ENCODE results near the gene SGO2. TPM values are rescaled to one million over a fixed set of nuclear protein-coding genes. Genes with fewer than 3 reads are reported as not detected.
A peak's percentile ranks its signal among the peaks of the same experiment; 100 is the strongest.

The SGO2 gene
- total RNA-seq, 1 donor from 2014 or later: 4.9 TPM

GRCh38 chr2:200600549-200601225 is 74.7 kb downstream of the SGO2 start:
- Histone ChIP-seq H3K9ac (ENCODE audit: low read length) (no peak overlapping the region), H3K36me3 (ENCODE audit: insufficient read depth, low read length) (no peaks in the 10 kb centered on the region), H3K4me2 (ENCODE audit: low read length) (no peak overlapping the region), H3K4me1 (ENCODE audit: insufficient read depth, low read length) (peaks cover 18% of the 10 kb centered on the region), H4K20me1 (ENCODE audit: insufficient read depth, low read length) (no peaks in the 10 kb centered on the region), H3K27me3 (ENCODE audit: insufficient read depth, low read length) (no peaks in the 10 kb centered on the region), H2AFZ (ENCODE audit: low read depth, low read length) (no peak overlapping the region), H3K9me3 (ENCODE audit: insufficient read depth, low read depth, low read length) (no peaks in the 10 kb centered on the region), H3K27ac (ENCODE audit: low read depth, low read length) (no peak overlapping the region), H3K79me2 (ENCODE audit: insufficient read depth, low read length) (no peaks in the 10 kb centered on the region), H3K4me3 (ENCODE audit: insufficient read depth, low read depth, low read length) (no peak overlapping the region)
- peaks cover 18% of the 10 kb centered on the region for H3K4me1 Mint-ChIP-seq (ENCODE audit: low read depth, unreplicated experiment)
- no peak for TF ChIP-seq EZH2 (IDR thresholded peaks at IDR 0.05; ENCODE audit: insufficient read depth, low read length)
- TF ChIP-seq CTCF (IDR thresholded peaks at IDR 0.05; ENCODE audit: insufficient read depth, low read depth, low read length): no peak
- no peaks in the 10 kb centered on the region for H3K9me3 Mint-ChIP-seq (ENCODE audit: unreplicated experiment)
- H3K4me3 Mint-ChIP-seq (ENCODE audit: unreplicated experiment): no peak overlapping the region
- DNase-seq (ENCODE audit: low read depth) (peak; percentile 68), FAIRE-seq (no peak)
- peaks cover 4% of the 10 kb centered on the region for H3K27me3 Mint-ChIP-seq (ENCODE audit: low read depth, unreplicated experiment)
- H3K27ac Mint-ChIP-seq (ENCODE audit: unreplicated experiment): no peak overlapping the region
- H3K36me3 Mint-ChIP-seq (ENCODE audit: low read depth, unreplicated experiment): no peaks in the 10 kb centered on the region

- no peak overlapping the region for H3K27ac ChIP-seq (ENCODE audit: low read depth, low read length)
- H4K20me1 ChIP-seq (ENCODE audit: insufficient read depth, low read length): no peaks in the 10 kb centered on the region
- H3K4me3 ChIP-seq (ENCODE audit: insufficient read depth, low read depth, low read length): no peak overlapping the region
- H2AFZ ChIP-seq (ENCODE audit: low read depth, low read length): no peak overlapping the region
- no peak overlapping the region for H3K9ac ChIP-seq (ENCODE audit: low read length)
- Mint-ChIP-seq H3K27ac (ENCODE audit: unreplicated experiment) (no peak overlapping the region), H3K4me3 (ENCODE audit: unreplicated experiment) (no peak overlapping the region), H3K9me3 (ENCODE audit: unreplicated experiment) (peaks cover 9% of the 10 kb centered on the region), H3K36me3 (ENCODE audit: low read depth, unreplicated experiment) (peaks cover 3% of the 10 kb centered on the region), H3K4me1 (ENCODE audit: low read depth, unreplicated experiment) (peaks cover 18% of the 10 kb centered on the region), H3K27me3 (ENCODE audit: low read depth, unreplicated experiment) (no peaks in the 10 kb centered on the region)
- H3K79me2 ChIP-seq (ENCODE audit: insufficient read depth, low read length): no peaks in the 10 kb centered on the region
- H3K27me3 ChIP-seq (ENCODE audit: insufficient read depth, low read length): no peaks in the 10 kb centered on the region
- TF ChIP-seq CTCF (IDR thresholded peaks at IDR 0.05; ENCODE audit: insufficient read depth, low read depth, low read length) (no peak), EZH2 (IDR thresholded peaks at IDR 0.05; ENCODE audit: insufficient read depth, low read length) (no peak)
- H3K9me3 ChIP-seq (ENCODE audit: insufficient read depth, low read depth, low read length): no peaks in the 10 kb centered on the region
- peaks cover 18% of the 10 kb centered on the region for H3K4me1 ChIP-seq (ENCODE audit: insufficient read depth, low read length)
- no peak for DNase-seq (ENCODE audit: low read depth)
- H3K36me3 ChIP-seq (ENCODE audit: insufficient read depth, low read length): no peaks in the 10 kb centered on the region
- no peak overlapping the region for H3K4me2 ChIP-seq (ENCODE audit: low read length)
- FAIRE-seq: no peak
Measured at GRCh38 chr2:200602584-200602983, 76.6 kb downstream of the SGO2 start.

GRCh38 chr2:200603972-200604371 is 78.0 kb downstream of the SGO2 start:
- Mint-ChIP-seq H3K27me3 (ENCODE audit: low read depth, unreplicated experiment) (no peaks in the 10 kb centered on the region), H3K9me3 (ENCODE audit: unreplicated experiment) (peaks cover 11% of the 10 kb centered on the region), H3K4me3 (ENCODE audit: unreplicated experiment) (no peak overlapping the region), H3K36me3 (ENCODE audit: low read depth, unreplicated experiment) (peaks cover 3% of the 10 kb centered on the region), H3K27ac (ENCODE audit: unreplicated experiment) (peak overlapping the region; percentile 50), H3K4me1 (ENCODE audit: low read depth, unreplicated experiment) (peaks cover 24% of the 10 kb centered on the region)
- Histone ChIP-seq H3K4me1 (ENCODE audit: insufficient read depth, low read length) (peaks cover 24% of the 10 kb centered on the region), H3K4me2 (ENCODE audit: low read length) (peak overlapping the region; percentile 72), H4K20me1 (ENCODE audit: insufficient read depth, low read length) (no peaks in the 10 kb centered on the region), H3K79me2 (ENCODE audit: insufficient read depth, low read length) (no peaks in the 10 kb centered on the region), H3K27ac (ENCODE audit: low read depth, low read length) (peak overlapping the region; percentile 46), H3K9me3 (ENCODE audit: insufficient read depth, low read depth, low read length) (no peaks in the 10 kb centered on the region), H3K36me3 (ENCODE audit: insufficient read depth, low read length) (no peaks in the 10 kb centered on the region), H3K4me3 (ENCODE audit: insufficient read depth, low read depth, low read length) (no peak overlapping the region), H3K9ac (ENCODE audit: low read length) (peak overlapping the region; percentile 23), H2AFZ (ENCODE audit: low read depth, low read length) (no peak overlapping the region), H3K27me3 (ENCODE audit: insufficient read depth, low read length) (no peaks in the 10 kb centered on the region)
- FAIRE-seq (peak; percentile 82), DNase-seq (ENCODE audit: low read depth) (peak; percentile 71)
- TF ChIP-seq EZH2 (IDR thresholded peaks at IDR 0.05; ENCODE audit: insufficient read depth, low read length) (no peak), CTCF (IDR thresholded peaks at IDR 0.05; ENCODE audit: insufficient read depth, low read depth, low read length) (no peak)
